Mucosa of rectum (tissue), 2 donors: Measurements from ENCODE around the gene SH3BP1.

Experiments
- H3K27ac ChIP-seq, 2 donors: one replicate each; pipeline ENCODE4 v1.7.0; 2013; ENCODE audit warnings: inconsistent platforms in 2 of 2, low read depth in 2 of 2, low read length in 2 of 2
- H3K27me3 ChIP-seq, 2 donors: one replicate each; pipeline ENCODE4 v1.7.0; 2013; ENCODE audit warnings: low read length in 2 of 2; ENCODE audit not compliant: control insufficient read depth in 2 of 2, insufficient read depth in 2 of 2
- H3K36me3 ChIP-seq, 2 donors: one replicate each; pipeline ENCODE4 v1.7.0; 2013; ENCODE audit warnings: low read length in 2 of 2; ENCODE audit not compliant: control insufficient read depth in 2 of 2, insufficient read depth in 2 of 2
- H3K4me1 ChIP-seq, 2 donors: one replicate each; pipeline ENCODE4 v1.7.0; 2013; ENCODE audit warnings: low read length in 2 of 2, mild to moderate bottlenecking in 1 of 2; ENCODE audit not compliant: control insufficient read depth in 2 of 2, insufficient read depth in 2 of 2
- H3K4me3 ChIP-seq, 2 donors: one replicate each; pipeline ENCODE4 v1.7.0; 2013; ENCODE audit warnings: low read length in 2 of 2
- H3K9ac ChIP-seq, 2 donors: one replicate each; pipeline ENCODE4 v1.7.0; 2013; ENCODE audit warnings: low read length in 2 of 2, low read depth in 1 of 2, mild to moderate bottlenecking in 1 of 2
- H3K9me3 ChIP-seq, 2 donors: one replicate each; pipeline ENCODE4 v1.7.0; 2013; ENCODE audit warnings: low read length in 2 of 2; ENCODE audit not compliant: control insufficient read depth in 2 of 2
- donor health status: healthy.
- donor health status: Normal muscosa, but diverticular disease.

SH3BP1 gene

DNA sequence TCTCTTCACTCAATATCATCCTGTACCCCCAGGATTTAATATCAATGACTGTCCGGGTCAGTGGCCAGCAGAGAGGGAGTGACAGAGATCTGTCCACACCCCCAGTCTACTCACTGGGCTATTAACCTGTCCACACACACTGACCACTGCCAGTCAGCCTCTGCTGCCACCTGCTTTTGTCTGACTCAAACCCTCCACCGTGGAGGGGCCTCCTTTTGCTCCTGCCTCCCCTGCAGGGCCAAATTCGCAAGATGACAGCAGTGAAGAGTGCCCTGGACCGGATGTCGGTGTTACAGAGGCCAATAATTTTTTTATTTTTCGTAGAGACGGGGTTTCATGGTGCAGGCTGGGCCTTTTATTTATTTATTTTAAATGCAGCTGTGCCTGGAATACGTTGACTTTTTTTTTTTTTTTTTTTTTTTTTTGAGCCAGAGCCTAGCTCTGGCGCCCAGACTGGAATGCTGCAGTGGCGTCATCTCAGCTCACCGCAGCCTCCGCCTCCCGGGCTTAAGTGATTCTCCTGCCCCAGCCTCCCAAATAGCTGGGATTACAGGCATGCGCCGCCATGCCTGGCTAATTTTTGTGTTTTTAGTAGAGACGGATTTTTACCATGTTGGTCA is 24.2 kb downstream of the SH3BP1 start:
- Histone ChIP-seq H3K36me3 (peaks cover 13 to 23% of the 10 kb centered on the region in 2 donors), H3K27me3 (no peaks in the 10 kb centered on the region), H3K9ac (no peak overlapping the region), H3K9me3 (no peaks in the 10 kb centered on the region), H3K4me3 (no peak overlapping the region), H3K4me1 (peaks cover 34 to 41% of the 10 kb centered on the region in 2 donors), H3K27ac (peak overlapping the region; percentile 17 to 32)

DNA sequence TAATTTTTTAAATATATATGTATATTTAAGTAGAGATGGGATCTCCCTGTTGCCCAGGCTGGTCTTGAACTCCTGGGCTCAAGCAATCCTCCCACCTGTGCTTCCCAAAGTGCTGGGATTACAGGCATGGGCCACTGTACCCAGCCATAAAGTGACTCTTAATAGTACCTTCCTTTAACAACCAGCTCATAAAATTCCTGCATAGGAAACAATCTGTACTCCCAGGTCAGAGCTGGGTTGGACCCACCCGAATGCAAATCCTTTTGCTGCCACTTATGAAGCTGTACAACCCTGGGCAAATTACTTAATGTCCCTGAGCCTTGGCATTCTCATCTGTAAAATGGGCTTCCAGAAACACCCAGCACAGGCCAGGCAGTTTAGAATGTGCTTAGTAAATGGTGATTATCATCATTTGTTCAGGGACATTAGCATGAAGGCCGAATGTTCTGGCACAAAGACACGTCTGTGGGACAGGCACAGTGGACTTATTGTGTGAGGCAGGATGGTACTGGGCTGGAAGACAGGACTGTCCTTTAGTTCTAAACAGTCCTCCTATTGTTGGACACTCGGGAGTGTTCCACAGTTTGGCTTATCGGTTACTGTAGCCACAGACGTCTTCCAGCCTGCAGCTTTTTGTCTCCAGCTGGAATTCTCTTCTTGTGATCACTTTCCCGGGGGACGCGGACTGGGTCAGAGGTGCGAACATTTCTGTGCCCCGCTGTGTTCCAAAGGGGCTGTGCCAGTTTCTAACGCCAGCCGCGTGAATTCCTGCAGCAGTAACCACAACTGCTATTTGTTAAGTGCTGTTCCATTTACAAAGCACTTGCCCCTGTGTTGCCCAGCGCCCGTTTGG is 25.0 kb downstream of the SH3BP1 start:
- Histone ChIP-seq H3K4me3 (no peak overlapping the region), H3K9me3 (no peaks in the 10 kb centered on the region), H3K27ac (peak overlapping the region; percentile 12 to 52), H3K36me3 (peaks cover 13 to 23% of the 10 kb centered on the region in 2 donors), H3K4me1 (peaks cover 32 to 37% of the 10 kb centered on the region in 2 donors), H3K9ac (no peak overlapping the region), H3K27me3 (no peaks in the 10 kb centered on the region)

DNA sequence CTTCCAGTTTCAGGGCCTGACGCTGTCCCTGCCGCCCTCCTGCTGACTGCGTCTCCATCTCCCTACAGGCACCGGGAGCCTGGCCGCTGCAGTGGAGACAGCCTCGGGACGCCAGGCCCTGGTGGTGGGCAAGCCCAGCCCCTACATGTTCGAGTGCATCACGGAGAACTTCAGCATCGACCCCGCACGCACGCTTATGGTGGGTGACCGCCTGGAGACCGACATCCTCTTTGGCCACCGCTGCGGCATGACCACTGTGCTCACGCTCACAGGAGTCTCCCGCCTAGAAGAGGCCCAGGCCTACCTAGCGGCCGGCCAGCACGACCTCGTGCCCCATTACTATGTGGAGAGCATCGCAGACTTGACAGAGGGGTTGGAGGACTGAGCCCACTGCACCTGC is 26.0 kb downstream of the SH3BP1 start:
- Histone ChIP-seq H3K9me3 (no peaks in the 10 kb centered on the region), H3K4me1 (peaks cover 22 to 27% of the 10 kb centered on the region in 2 donors), H3K9ac (no peak overlapping the region), H3K27me3 (no peaks in the 10 kb centered on the region), H3K36me3 (peaks cover 13 to 21% of the 10 kb centered on the region in 2 donors), H3K27ac (no peak overlapping the region), H3K4me3 (no peak overlapping the region)

DNA sequence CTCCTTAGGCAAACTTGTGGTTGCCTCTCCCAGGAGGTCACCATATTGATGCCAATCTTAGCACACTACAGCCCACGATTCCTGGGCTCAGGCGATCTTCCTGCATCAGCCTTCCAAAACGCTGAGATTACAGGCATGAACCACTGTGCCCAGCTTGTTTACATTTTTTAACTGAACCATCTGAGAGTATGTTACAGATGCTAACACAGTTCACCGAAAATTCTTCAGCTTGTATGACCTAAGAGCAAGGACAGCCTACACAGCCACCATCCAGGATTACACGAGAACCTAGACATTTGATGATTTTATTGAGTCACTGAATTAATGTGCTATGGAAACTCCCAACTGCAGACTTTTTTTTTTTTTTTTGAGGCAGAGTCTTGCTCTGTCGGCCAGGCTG is 30.1 kb downstream of the SH3BP1 start:
- no peak overlapping the region for H3K4me3 ChIP-seq
- no peaks in the 10 kb centered on the region for H3K9me3 ChIP-seq
- H3K4me1 ChIP-seq = peaks cover 18 to 19% of the 10 kb centered on the region in 2 donors
- no peak overlapping the region for H3K9ac ChIP-seq
- H3K36me3 ChIP-seq = peaks cover 13 to 20% of the 10 kb centered on the region in 2 donors
- no peaks in the 10 kb centered on the region for H3K27me3 ChIP-seq
- H3K27ac ChIP-seq = no peak overlapping the region

DNA sequence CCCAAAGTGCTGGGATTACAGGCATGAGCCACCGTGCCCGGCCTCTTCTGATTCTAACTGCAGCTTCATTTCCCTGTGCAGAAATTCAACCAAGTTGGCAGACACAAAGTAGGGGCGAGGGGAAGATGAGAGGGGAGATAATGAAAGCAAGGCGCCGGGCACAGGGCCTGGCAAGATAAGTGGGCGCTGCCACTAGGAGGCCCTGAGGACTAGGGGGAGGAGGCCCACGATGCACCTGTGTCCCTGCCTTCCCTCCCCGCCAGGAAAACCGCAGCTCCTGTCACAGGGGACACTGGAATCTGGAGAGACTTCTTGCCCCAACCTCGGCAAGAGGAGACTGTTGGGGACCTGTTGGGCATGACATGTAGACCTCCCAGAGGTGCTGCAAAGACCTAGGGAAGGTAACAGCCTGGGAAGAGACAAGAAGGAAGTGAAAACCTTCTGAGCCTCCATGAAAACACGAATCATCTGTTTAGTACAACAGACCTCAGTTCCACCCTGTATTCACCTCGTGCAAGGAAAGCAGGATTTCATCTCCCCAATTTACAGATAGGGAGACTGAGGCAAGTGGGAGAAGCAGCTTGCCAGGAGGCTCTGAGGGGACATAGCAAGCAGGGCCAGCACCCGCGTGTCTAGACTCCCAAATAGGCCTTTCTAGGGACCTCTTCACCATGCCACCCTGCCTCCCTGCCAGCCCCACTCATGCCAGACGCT is 32.9 kb downstream of the SH3BP1 start:
- Histone ChIP-seq H3K9me3 (no peaks in the 10 kb centered on the region), H3K4me3 (no peak overlapping the region), H3K27ac (peak overlapping the region in 1 of 2 donors; percentile 38), H3K9ac (peak overlapping the region in 1 of 2 donors; percentile 5), H3K27me3 (no peaks in the 10 kb centered on the region), H3K4me1 (peaks cover 36 to 38% of the 10 kb centered on the region in 2 donors), H3K36me3 (no peaks in the 10 kb centered on the region)

DNA sequence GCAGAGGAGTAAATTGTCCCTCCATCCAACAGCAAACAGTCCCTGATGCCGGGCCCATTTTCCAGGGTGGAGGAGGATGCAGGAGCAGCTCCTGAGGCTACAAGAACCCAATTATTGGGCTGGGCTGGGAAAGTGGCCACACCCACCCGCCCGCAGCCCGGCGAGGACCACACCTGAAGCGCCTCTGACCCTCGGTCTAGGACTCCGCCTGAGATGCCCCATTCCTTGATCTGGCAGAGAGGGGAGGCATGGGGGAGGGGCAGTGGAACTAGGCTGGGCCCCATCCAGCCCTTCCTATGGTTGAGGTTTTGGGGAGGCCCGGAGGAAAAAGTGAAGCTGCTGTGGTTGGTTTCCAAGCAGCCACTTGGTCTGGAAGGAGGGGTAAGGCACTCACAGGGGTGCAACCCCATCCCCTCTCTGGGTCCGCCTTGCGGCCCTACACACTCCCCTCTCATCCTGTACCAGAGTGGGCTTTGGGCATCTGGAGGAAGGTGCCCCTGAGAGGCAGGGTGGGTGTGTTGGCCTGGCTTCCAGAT is 33.5 kb downstream of the SH3BP1 start:
- H3K4me3 ChIP-seq = no peak overlapping the region
- H3K4me1 ChIP-seq = peaks cover 37 to 38% of the 10 kb centered on the region in 2 donors
- peak overlapping the region in 1 of 2 donors; percentile 5 for H3K9ac ChIP-seq
- H3K36me3 ChIP-seq = no peaks in the 10 kb centered on the region
- H3K27ac ChIP-seq = peak overlapping the region in 1 of 2 donors; percentile 38
- H3K27me3 ChIP-seq = no peaks in the 10 kb centered on the region
- no peaks in the 10 kb centered on the region for H3K9me3 ChIP-seq

DNA sequence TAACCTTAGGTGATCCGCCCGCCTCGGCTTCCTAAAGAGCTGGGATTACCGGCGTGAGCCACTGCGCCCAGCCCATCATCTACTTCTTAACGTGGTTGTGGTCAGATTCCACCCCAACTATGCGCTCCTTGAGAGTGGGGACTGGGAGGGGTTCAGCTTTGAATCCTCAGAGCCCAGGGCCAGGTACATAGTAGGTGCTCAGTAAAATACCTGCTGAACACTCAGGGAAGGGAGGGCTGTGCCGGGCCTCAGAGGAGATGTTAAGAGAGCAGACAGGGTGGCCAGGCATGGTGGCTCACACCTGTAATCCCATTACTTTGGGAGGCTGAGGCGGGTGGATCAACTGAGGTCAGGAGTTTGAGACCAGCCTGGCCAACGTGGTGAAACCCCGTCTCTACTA is 34.8 kb downstream of the SH3BP1 start:
- no peak overlapping the region for H3K4me3 ChIP-seq
- H3K27me3 ChIP-seq = no peaks in the 10 kb centered on the region
- no peak overlapping the region for H3K9ac ChIP-seq
- peaks cover 0 to 3% of the 10 kb centered on the region in 2 donors for H3K36me3 ChIP-seq
- peaks cover 37 to 42% of the 10 kb centered on the region in 2 donors for H3K4me1 ChIP-seq
- H3K9me3 ChIP-seq = no peaks in the 10 kb centered on the region
- H3K27ac ChIP-seq = peak overlapping the region; percentile 68 to 96

DNA sequence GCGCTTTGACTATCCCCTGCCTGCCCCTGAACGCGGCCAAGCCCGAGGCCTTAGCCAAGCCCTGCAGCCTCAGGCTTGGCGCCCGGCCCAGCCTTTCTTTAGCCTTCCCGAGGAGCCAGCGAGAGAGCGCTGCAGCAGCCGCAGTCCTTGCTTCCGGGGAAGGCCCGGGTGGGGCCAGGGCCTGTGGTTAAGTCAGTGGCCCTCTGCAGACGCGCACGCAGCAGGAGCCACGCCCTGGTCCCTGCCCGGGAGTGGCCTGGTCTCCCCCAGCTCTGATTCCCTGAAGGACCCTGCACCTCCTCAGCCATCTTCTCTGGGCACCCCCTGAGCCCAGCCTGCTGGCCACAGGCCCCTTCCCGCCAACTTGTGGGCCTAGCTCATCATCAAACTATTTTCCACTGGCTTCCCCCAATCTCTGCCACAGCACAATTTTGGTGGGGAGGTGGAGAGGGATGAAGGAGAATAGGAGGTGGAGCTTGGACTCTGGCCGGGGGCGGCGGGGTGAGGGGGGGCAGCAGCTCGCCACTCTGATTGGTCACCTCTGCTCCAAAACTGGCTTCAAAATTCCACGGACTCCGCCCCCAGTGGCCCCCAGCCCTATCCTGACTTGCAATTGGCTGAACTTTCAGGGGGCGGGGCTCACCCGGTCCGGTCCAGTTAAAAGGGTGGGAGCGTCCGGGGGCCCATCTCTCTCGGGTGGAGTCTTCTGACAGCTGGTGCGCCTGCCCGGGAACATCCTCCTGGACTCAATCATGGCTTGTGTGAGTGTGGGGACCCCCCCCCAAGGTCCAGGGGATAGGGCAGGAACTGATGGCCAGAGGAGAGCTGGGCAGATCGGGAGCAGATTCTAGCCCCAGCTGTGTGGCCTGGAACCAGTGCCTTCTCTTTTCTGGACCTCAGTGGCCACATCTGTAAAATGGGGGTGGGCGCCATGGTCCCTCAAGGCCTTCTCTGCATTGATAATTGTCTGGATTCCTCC is 35.8 kb downstream of the SH3BP1 start, which contains the start of gene LGALS1:
Gene LGALS1 (plus strand): TSS at position 686 of the 979 bp plus-strand sequence. CDS start 67 bp downstream, at position 753.
- Histone ChIP-seq H3K27me3 (no peaks in the 10 kb centered on the region), H3K36me3 (peaks cover 0 to 3% of the 10 kb centered on the region in 2 donors), H3K9me3 (no peaks in the 10 kb centered on the region), H3K4me3 (peak within 1 kb of the TSS; percentile 60 to 81), H3K9ac (peak within 1 kb of the TSS; percentile 73 to 78), H3K4me1 (peaks cover 37 to 42% of the 10 kb centered on the region in 2 donors), H3K27ac (peak within 1 kb of the TSS; percentile 93 to 96)
